Measurements from ENCODE around the gene CENPT. TPM values are rescaled to one million over a fixed set of nuclear protein-coding genes. Genes with fewer than 3 reads are reported as not detected.
A peak's percentile ranks its signal among the peaks of the same experiment; 100 is the strongest.

The CENPT gene
- total and polyA plus RNA-seq, 5 experiments from 2014 or later = 11.8 to 117 (median 17.8) TPM

DNA sequence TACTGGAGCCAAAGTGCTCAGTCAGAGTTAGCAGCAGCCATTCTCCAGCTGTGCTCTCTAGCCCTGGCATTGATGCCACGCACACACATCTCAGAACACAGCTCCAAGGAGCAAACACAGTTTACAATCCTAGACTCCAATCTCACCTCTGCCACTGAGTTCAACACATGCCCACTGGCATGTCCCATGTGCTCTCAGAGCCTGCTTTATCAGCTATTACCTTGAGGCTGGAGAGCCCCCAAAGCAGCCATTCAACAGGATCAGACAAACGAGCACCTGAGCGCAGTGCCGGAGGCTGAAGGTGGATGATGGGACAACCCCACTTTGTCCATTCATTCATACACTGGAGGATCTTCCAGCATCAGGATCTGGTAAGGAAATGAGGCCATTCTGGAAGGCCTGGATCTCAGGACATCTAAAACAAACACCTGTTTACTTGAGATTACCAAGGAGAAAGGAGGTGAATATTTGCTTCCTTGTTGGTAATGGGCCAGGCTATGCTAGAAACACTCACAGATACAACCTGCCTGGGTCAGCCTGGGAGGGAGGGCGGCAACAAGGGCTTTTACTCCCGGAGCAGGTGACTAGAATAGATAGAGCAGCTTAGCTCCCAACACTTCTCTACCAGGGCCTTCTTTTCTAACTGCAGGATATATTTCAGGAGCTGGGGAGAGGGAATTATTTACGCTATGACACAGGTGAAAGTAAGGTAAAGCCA, 66.5 kb downstream of the CENPT start:
- POLR2A ChIA-PET = interaction anchor here (0.6 kb wide), 1 partner anchor 60 kb away, joined by 4 read pairs; no protein-coding TSS in a partner anchor
- H3K4me1 Mint-ChIP-seq = peaks cover 21 to 45% (median 32%) of the 10 kb centered on the region in 4 donors
- no peaks in the 10 kb centered on the region for H3K27me3 Mint-ChIP-seq
- peaks cover 0 to 25% (median 5%) of the 10 kb centered on the region in 3 donors for H3K36me3 Mint-ChIP-seq
- no peaks in the 10 kb centered on the region for H3K9me3 Mint-ChIP-seq
- DNase-seq (peak in 1 of 10 donors; percentile 18), ATAC-seq (peak; percentile 26 to 49)
- H3K27ac Mint-ChIP-seq = peak overlapping the region; percentile 78 to 95 (median 89)
- peak overlapping the region in 7 of 10 donors; percentile 3 to 81 (median 51) for H3K4me3 Mint-ChIP-seq

DNA sequence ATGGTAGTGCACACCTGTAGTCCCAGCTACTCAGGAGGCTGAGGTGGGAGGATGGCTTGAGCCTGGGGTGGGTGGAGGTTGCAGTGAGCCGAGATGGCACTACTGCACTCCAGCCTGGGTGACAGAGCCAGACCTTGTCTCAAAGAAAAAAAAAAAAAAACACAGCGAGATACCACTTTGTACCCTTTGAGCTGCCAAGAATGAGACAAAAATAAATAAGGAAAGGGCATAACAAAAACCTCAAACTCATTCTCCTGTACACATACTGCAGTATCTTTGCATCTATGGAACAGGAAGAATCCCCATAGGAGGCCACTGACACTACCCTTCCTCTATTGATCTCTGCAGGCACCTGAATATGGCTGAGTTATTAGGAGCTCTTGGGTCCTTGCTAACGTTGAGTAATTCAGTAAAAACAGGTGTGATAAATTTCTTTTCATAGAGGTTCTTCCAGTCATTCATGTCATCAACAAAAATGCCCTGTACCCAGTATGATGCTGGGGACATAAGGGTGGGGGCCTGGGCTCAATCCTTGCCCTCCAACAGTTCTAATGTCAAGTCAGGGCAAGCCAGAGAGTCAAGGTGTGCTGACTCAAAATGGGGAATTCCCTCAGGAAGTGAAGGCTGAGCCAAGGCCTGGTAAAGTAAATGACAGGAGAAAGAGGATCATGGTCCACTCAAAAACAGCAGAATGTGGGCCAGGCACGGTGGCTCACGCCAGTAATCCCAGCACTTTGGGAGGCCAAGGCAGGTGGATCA, 68.1 kb downstream of the CENPT start:
- Mint-ChIP-seq H3K4me3 (peak overlapping the region in 1 of 10 donors; percentile 34), H3K9me3 (no peaks in the 10 kb centered on the region), H3K4me1 (peaks cover 25 to 48% (median 33%) of the 10 kb centered on the region in 4 donors), H3K27me3 (no peaks in the 10 kb centered on the region), H3K36me3 (peaks cover 0 to 15% (median 5%) of the 10 kb centered on the region in 3 donors), H3K27ac (peak overlapping the region in 7 of 10 donors; percentile 23 to 93 (median 61))
- POLR2A ChIA-PET = interaction anchor here (0.6 kb wide), 1 partner anchor 203 kb away, joined by 3 read pairs; no protein-coding TSS in a partner anchor
- ATAC-seq (no peak), DNase-seq (peak in 1 of 10 donors; percentile 27)

Other genes with a start within 250 kb of the CENPT start
- 100 to 1,000 TPM; 184 to 189 TPM for gene CARMIL2, start 202.5 kb downstream of the CENPT start, total RNA-seq
- 10 to 100 TPM; 12.8 to 28.7 (median 13.3) TPM for gene CARMIL2, start 202.5 kb downstream of the CENPT start, polyA plus RNA-seq
- gene ACD, start 187.4 kb downstream of the CENPT start, total RNA-seq = 10 to 100 TPM; 41.8 to 46.6 TPM
- gene ACD, start 187.4 kb downstream of the CENPT start, polyA plus RNA-seq = 10 to 100 TPM; 24.6 to 38.1 (median 28.2) TPM
- 1 to 10 TPM; 4.3 to 6.0 TPM for gene PARD6A, start 186.7 kb downstream of the CENPT start, total RNA-seq
- 10 to 100 TPM; 10.6 to 13.3 (median 11.2) TPM for gene PARD6A, start 186.7 kb downstream of the CENPT start, polyA plus RNA-seq
- gene ENKD1, start 180.9 kb downstream of the CENPT start, total RNA-seq = 1 to 10 TPM; 7.5 to 8.4 TPM
- gene ENKD1, start 180.9 kb downstream of the CENPT start, polyA plus RNA-seq = 1 to 10 TPM; 1.5 to 2.8 (median 1.6) TPM
- 1 to 10 TPM; 4.7 to 6.1 TPM for gene C16orf86, start 180.9 kb downstream of the CENPT start, total RNA-seq
- 1 to 10 TPM; 4.3 to 5.1 (median 4.3) TPM for gene C16orf86, start 180.9 kb downstream of the CENPT start, polyA plus RNA-seq
- gene GFOD2, start 128.4 kb downstream of the CENPT start, total RNA-seq = 10 to 100 TPM; 12.7 to 13.0 TPM
- gene GFOD2, start 128.4 kb downstream of the CENPT start, polyA plus RNA-seq = 10 to 100 TPM in 1 of 3 donors, 1 to 10 TPM in 2; 6.0 to 10.9 (median 6.5) TPM
- 10 to 100 TPM; 18.5 to 23.6 TPM for gene RANBP10, start 41.1 kb downstream of the CENPT start, total RNA-seq
- gene RANBP10, start 41.1 kb downstream of the CENPT start, polyA plus RNA-seq = 10 to 100 TPM in 1 of 3 donors, 1 to 10 TPM in 2; 5.8 to 13.8 (median 6.3) TPM
- gene TSNAXIP1, start 40.8 kb downstream of the CENPT start, total RNA-seq = 1 to 10 TPM; 1.0 to 1.2 TPM
- gene TSNAXIP1, start 40.8 kb downstream of the CENPT start, polyA plus RNA-seq = under 1 TPM in 1 of 3 donors, not detected in 2; 0.14 TPM
- 10 to 100 TPM; 63.8 to 63.9 TPM for gene THAP11, start 5.4 kb downstream of the CENPT start, total RNA-seq
- 100 to 1,000 TPM; 132 to 158 (median 143) TPM for gene THAP11, start 5.4 kb downstream of the CENPT start, polyA plus RNA-seq
- gene NUTF2, start 760 bp downstream of the CENPT start, total RNA-seq = 10 to 100 TPM; 37.0 to 40.6 TPM
- gene NUTF2, start 760 bp downstream of the CENPT start, polyA plus RNA-seq = 100 to 1,000 TPM; 109 to 124 (median 114) TPM
- gene EDC4, start 25.4 kb upstream of the CENPT start, total RNA-seq = 100 to 1,000 TPM; 123 to 136 TPM
- 10 to 100 TPM; 22.7 to 44.0 (median 40.8) TPM for gene EDC4, start 25.4 kb upstream of the CENPT start, polyA plus RNA-seq
- gene NRN1L, start 37.2 kb upstream of the CENPT start, total RNA-seq = 1 to 10 TPM; 2.6 to 5.3 TPM
- not detected for gene NRN1L, start 37.2 kb upstream of the CENPT start, polyA plus RNA-seq
- gene PSKH1, start 45.6 kb upstream of the CENPT start, total RNA-seq = 10 to 100 TPM; 26.6 to 28.6 TPM
- 10 to 100 TPM; 20.8 to 34.5 (median 22.2) TPM for gene PSKH1, start 45.6 kb upstream of the CENPT start, polyA plus RNA-seq
- gene CTRL, start 84.2 kb upstream of the CENPT start, total RNA-seq = 10 to 100 TPM; 10.5 to 12.6 TPM
- 1 to 10 TPM; 2.2 to 2.8 (median 2.8) TPM for gene CTRL, start 84.2 kb upstream of the CENPT start, polyA plus RNA-seq
- gene PSMB10, start 89.2 kb upstream of the CENPT start, total RNA-seq = 100 to 1,000 TPM; 127 to 138 TPM
- 100 to 1,000 TPM; 450 to 514 (median 493) TPM for gene PSMB10, start 89.2 kb upstream of the CENPT start, polyA plus RNA-seq
- gene LCAT, start 96.4 kb upstream of the CENPT start, total RNA-seq = 10 to 100 TPM; 14.1 to 14.7 TPM
- under 1 TPM; 0.52 to 0.84 (median 0.80) TPM for gene LCAT, start 96.4 kb upstream of the CENPT start, polyA plus RNA-seq
- 10 to 100 TPM; 35.8 to 36.4 TPM for gene SLC12A4, start 120.9 kb upstream of the CENPT start, total RNA-seq
- 1 to 10 TPM; 3.0 to 5.6 (median 5.2) TPM for gene SLC12A4, start 120.9 kb upstream of the CENPT start, polyA plus RNA-seq
- 1 to 10 TPM; 2.9 to 3.1 TPM for gene DPEP3, start 132.8 kb upstream of the CENPT start, total RNA-seq
- gene DPEP3, start 132.8 kb upstream of the CENPT start, polyA plus RNA-seq = 1 to 10 TPM in 2 of 3 donors, under 1 TPM in 1; 0.50 to 1.5 (median 1.1) TPM
- gene DPEP2, start 151.8 kb upstream of the CENPT start, total RNA-seq = 100 to 1,000 TPM; 151 to 157 TPM
- gene DPEP2, start 151.8 kb upstream of the CENPT start, polyA plus RNA-seq = 10 to 100 TPM; 29.0 to 47.9 (median 40.4) TPM
- not detected for gene DPEP2NB, start 168.2 kb upstream of the CENPT start, total RNA-seq
- not detected for gene DPEP2NB, start 168.2 kb upstream of the CENPT start, polyA plus RNA-seq
- gene DDX28, start 175.5 kb upstream of the CENPT start, total RNA-seq = 10 to 100 TPM; 25.0 to 26.2 TPM
- 10 to 100 TPM; 49.7 to 60.6 (median 53.9) TPM for gene DDX28, start 175.5 kb upstream of the CENPT start, polyA plus RNA-seq
- gene DUS2, start 175.6 kb upstream of the CENPT start, total RNA-seq = 10 to 100 TPM; 18.2 to 21.1 TPM
- 10 to 100 TPM in 2 of 3 donors, 1 to 10 TPM in 1; 6.4 to 13.1 (median 10.5) TPM for gene DUS2, start 175.6 kb upstream of the CENPT start, polyA plus RNA-seq
- gene NFATC3, start 237.7 kb upstream of the CENPT start, total RNA-seq = 100 to 1,000 TPM; 156 to 162 TPM
- 100 to 1,000 TPM in 1 of 3 donors, 10 to 100 TPM in 2; 85.2 to 102 (median 86.6) TPM for gene NFATC3, start 237.7 kb upstream of the CENPT start, polyA plus RNA-seq

Data from naive thymus-derived CD8-positive, alpha-beta T cell (primary cell).